Nephron progenitor cell (in vitro differentiated cells): ENCODE results near the gene SDF4.
A peak's percentile ranks its signal among the peaks of the same experiment; 100 is the strongest.

Source experiments
- DNase-seq: peaks from one replicate; pipeline ENCODE4 v3.0.0; 2021
- H3K27ac Mint-ChIP-seq: 2 replicates; pipeline ENCODE4 v1.8.0; 2021; ENCODE audit warnings: mild to moderate bottlenecking, moderate library complexity, mixed read lengths
- H3K27me3 Mint-ChIP-seq: 2 replicates; pipeline ENCODE4 v1.8.0; 2021; ENCODE audit warnings: mild to moderate bottlenecking, low read depth, mixed read lengths; ENCODE audit not compliant: poor library complexity
- H3K36me3 Mint-ChIP-seq: 2 replicates; pipeline ENCODE4 v1.8.0; 2021; ENCODE audit warnings: low read depth, mixed read lengths
- H3K4me1 Mint-ChIP-seq: 2 replicates; pipeline ENCODE4 v1.8.0; 2021; ENCODE audit warnings: mixed read lengths
- H3K4me3 Mint-ChIP-seq: 2 replicates; pipeline ENCODE4 v1.8.0; 2021; ENCODE audit warnings: mild to moderate bottlenecking, moderate library complexity, mixed read lengths
- H3K9me3 Mint-ChIP-seq: 2 replicates; pipeline ENCODE4 v1.8.0; 2021; ENCODE audit warnings: mild to moderate bottlenecking, moderate library complexity, mixed read lengths
- TF ChIP-seq, protein P1 (sequence below): fragments of 200-600 bp; sonication (generic); IDR thresholded peaks from 2 replicates; pipeline ENCODE4 v1.5.0; 2021; ENCODE audit warnings: antibody characterized with exemption

Gene SDF4

DNA sequence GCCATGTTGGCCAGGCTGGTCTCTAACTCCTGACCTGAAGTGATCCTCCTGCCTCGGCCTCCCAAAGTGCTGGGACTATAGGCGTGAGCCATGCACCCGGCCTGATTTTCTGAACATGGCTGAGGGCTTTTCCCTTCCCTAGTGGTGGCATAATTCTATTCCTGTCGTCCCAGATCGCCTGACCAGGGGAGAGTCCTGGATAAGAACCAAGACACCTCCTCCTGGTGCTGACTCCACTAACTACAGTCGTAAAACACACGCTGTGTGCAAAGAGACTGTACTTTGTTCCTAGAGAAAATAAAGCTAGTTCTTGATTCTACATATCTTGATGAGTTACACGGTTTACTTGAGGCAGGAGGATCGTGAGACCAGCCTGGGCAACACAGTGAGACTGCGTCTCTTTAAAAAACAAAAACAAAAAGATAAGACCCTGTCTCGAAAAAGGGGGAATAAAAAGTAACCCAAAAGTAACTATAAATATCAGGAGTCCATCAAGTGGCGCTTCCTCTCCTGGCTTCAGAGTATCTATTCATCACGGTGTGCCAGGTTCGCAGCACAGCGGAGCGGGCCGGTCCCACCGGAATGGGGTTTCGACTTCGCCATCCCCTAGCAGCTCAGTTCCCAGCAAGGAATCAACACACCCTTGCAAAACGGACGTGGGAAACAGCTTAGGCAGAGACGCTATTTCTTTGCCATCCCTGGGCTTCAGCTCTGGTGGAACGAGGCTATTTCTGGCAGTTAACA, 973 bp downstream of the SDF4 start:
- H3K27ac Mint-ChIP-seq: peak overlapping the region; percentile 95
- peaks cover 39% of the 10 kb centered on the region for H3K4me1 Mint-ChIP-seq
- TF ChIP-seq, protein P1, sequence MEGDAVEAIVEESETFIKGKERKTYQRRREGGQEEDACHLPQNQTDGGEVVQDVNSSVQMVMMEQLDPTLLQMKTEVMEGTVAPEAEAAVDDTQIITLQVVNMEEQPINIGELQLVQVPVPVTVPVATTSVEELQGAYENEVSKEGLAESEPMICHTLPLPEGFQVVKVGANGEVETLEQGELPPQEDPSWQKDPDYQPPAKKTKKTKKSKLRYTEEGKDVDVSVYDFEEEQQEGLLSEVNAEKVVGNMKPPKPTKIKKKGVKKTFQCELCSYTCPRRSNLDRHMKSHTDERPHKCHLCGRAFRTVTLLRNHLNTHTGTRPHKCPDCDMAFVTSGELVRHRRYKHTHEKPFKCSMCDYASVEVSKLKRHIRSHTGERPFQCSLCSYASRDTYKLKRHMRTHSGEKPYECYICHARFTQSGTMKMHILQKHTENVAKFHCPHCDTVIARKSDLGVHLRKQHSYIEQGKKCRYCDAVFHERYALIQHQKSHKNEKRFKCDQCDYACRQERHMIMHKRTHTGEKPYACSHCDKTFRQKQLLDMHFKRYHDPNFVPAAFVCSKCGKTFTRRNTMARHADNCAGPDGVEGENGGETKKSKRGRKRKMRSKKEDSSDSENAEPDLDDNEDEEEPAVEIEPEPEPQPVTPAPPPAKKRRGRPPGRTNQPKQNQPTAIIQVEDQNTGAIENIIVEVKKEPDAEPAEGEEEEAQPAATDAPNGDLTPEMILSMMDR: no peak
- peak overlapping the region; percentile 93 for H3K4me3 Mint-ChIP-seq
- peaks cover 2% of the 10 kb centered on the region for H3K27me3 Mint-ChIP-seq
- peaks cover 4% of the 10 kb centered on the region for H3K9me3 Mint-ChIP-seq
- H3K36me3 Mint-ChIP-seq: peaks cover 33% of the 10 kb centered on the region
- no peak for DNase-seq

DNA sequence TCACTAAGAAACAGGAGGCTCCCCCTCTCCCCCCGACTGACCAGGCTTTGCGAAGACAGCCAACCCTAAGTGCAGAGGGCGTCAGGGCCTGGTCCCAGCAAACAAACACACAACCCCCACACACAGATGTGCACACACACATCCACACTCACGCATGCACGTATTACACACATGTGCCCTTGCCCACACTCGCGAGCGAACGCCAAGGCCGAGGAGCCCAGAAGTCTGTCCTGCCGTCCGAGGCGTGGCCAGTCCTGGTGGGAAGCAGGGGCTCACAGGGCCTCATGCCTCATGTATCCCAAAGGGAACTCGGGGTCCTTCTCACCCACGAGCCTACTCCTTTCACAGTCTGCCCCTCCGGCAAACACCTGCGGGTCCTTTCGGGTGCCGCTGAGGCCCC, 2.0 kb downstream of the SDF4 start:
- no peak for DNase-seq
- TF ChIP-seq, protein P1: no peak
- Mint-ChIP-seq H3K4me3 (peak overlapping the region; percentile 60), H3K36me3 (peaks cover 35% of the 10 kb centered on the region), H3K27ac (no peak overlapping the region), H3K9me3 (peaks cover 4% of the 10 kb centered on the region), H3K27me3 (peaks cover 5% of the 10 kb centered on the region), H3K4me1 (peaks cover 34% of the 10 kb centered on the region)

DNA sequence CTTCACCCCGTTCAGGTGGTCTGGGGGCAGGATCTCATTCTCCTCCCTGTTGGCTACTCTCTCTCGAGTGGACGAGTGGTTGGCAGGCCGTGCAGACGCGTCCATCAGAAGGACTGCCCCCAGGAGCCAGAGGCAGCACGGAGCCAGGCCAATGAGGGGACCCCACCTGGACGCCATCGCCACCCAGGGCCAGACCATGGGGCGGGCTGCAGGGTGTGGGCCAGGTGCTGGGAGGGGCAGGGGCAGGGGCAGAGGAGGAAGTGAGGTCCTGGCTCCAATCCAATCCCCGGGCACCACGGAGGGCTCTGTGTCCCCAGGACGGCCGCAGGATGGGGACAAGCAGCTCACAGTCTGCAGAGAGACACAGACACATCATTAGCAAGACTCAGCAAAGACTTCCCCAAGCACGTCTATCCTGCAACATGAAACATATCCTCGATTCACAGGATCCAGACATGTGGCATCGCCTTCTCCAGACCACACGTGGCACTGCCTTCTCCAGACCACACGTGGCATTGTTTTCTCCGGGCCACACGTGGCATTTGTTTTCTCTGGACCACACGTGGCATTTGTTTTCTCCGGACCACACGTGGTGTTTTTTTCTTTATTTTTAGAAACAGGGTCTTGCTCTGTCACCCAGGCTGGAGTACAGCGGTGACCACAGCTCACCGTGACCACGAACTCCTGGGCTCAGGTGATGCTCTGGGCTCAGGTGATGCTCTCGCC, 3.0 kb downstream of the SDF4 start:
- no peak for DNase-seq
- Mint-ChIP-seq H3K9me3 (peaks cover 4% of the 10 kb centered on the region), H3K27me3 (peaks cover 5% of the 10 kb centered on the region), H3K36me3 (peaks cover 28% of the 10 kb centered on the region), H3K4me3 (no peak overlapping the region), H3K4me1 (peaks cover 24% of the 10 kb centered on the region), H3K27ac (no peak overlapping the region)
- TF ChIP-seq, protein P1: no peak

DNA sequence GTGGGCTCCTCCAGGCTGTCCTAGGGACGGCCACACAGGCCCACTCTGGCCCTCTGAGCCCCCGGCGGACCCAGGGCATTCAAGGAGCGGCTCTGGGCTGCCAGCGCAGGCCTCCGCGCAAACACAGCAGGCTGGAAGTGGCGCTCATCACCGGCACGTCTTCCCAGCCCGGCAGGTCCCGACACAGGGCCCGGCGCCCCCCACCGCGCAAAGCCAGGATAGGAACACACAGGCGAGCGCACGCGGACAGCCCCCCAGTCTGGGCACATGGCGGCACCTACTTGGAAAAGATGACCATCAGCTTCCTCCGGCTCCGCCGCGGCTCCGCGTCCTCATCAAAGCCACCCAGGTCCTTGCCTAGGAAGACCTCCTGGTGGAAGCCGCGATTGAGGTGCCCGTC, 3.6 kb downstream of the SDF4 start:
- Mint-ChIP-seq H3K27me3 (peaks cover 5% of the 10 kb centered on the region), H3K4me3 (no peak overlapping the region), H3K4me1 (peaks cover 18% of the 10 kb centered on the region), H3K27ac (no peak overlapping the region), H3K36me3 (peaks cover 24% of the 10 kb centered on the region), H3K9me3 (no peaks in the 10 kb centered on the region)
- TF ChIP-seq, protein P1: no peak
- no peak for DNase-seq

DNA sequence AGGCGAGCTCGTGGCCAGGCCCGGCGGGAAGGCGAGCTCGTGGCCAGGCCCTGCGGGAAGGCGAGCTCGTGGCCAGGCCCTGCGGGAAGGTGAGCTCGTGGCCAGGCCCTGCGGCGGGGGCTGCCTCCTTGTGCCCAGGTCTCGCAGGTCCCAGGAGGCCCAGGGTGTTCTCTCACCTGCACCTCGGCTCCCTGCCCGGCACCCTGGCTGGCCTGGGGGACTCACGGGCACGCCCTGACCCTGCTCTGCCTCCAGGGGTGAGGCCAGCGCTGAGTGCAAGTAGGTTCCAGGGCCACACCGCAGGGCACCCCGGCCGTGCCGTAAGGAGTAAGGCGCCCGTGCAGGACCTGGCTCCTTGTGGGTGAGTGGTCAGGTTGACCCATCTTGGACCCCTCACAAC, 4.4 kb downstream of the SDF4 start:
- TF ChIP-seq, protein P1: no peak
- H3K9me3 Mint-ChIP-seq: no peaks in the 10 kb centered on the region
- H3K36me3 Mint-ChIP-seq: peaks cover 30% of the 10 kb centered on the region
- peaks cover 18% of the 10 kb centered on the region for H3K4me1 Mint-ChIP-seq
- H3K27me3 Mint-ChIP-seq: peaks cover 5% of the 10 kb centered on the region
- H3K27ac Mint-ChIP-seq: no peak overlapping the region
- H3K4me3 Mint-ChIP-seq: no peak overlapping the region
- no peak for DNase-seq
